LNCAP (cell line): Measurements from ENCODE around the gene STPG3.

Source experiments
- CTCF ChIP-seq: fragments of 450-650 bp; IDR thresholded peaks from 2 replicates; pipeline ENCODE4 v1.5.1; 2017; ENCODE audit warnings: mild to moderate bottlenecking

The STPG3 gene

GRCh38 chr9:137293482-137294090, 42.5 kb downstream of the STPG3 start:
- TF ChIP-seq CTCF = no peak

DNA sequence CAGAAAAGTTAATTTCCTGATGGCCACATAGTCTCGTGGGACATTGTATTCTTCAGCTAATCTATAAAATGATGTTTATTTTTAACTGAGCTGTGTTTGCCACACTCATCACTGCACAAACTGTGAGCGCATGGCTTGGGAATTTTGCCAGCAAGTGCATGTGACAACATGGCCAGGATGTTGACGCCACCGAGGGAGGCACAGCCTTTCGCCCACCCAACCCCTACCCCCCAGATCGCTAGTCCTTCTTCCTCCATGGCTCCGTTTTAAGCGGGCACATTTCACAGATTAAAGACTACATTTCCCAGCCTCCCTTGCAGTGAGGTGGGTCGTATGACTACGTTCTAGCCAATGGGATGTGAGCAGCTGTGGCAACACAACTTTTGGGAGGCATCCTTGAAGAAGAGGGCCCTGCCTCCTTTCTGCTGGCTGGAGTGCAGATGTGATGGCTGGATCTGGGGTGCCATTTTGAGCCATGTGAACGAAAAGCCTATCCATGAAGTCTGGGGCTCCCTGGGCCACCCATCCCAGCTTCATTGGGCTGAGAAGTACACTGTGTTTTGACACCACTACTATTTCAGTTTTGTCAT, 43.1 kb downstream of the STPG3 start:
- no peak for TF ChIP-seq CTCF

DNA sequence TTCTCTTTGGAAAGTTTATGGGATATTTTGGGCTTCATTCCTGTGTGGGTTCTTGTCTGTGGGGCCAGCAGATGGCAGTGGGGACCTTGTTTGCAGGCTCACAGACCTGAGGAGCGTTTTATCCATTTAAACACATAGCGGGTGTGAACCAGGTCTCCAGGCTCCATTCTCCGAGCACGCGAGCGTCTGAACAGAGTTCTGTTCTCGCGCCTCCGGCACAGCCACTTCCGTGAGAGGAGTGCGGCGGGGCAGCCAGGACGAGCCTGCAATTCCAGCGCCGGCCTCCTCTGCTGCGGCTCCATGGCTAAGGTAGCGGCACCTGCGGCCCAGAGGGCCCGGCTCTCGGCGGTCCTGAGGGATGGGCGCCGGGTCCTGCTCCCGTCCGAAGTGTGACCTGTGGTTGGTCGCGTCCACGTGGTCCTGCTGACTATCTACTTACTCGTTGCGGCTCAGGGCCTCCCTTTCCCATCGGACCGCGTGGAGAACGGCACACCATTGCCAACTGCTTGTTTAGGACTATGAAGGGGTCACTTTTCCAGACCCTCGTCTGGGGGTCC, 43.7 kb downstream of the STPG3 start:
- TF ChIP-seq CTCF = no peak

DNA sequence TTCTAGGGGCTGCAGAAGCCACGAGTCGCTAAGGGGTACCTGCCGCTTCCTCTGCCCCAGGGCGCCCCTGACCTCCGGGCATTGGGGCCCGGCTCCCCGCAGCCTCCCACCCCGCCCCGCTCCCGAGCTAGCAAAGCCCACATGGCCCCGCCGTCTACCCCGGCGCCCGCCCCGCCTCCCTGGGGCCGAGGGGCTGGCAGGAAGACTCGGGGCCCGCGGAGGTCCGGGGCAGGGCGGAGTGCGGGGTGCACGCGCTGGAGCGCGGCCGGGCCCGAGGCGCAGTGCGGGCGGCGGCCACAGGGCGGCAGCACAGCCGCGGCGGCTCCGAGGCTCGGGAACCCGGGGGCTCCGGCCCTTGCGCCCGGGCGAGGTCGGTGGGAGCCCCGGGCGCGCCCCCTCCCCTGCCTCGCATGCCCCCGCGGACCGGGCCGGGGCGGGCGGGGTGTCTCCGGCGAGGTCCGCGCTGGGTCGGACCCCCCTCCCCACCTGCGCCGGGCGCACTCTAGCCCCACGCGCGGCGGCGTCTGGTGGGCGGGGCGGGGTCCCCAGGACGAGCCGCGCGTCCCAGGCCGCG, 44.2 kb downstream of the STPG3 start:
- peak; percentile 86 for TF ChIP-seq CTCF

DNA sequence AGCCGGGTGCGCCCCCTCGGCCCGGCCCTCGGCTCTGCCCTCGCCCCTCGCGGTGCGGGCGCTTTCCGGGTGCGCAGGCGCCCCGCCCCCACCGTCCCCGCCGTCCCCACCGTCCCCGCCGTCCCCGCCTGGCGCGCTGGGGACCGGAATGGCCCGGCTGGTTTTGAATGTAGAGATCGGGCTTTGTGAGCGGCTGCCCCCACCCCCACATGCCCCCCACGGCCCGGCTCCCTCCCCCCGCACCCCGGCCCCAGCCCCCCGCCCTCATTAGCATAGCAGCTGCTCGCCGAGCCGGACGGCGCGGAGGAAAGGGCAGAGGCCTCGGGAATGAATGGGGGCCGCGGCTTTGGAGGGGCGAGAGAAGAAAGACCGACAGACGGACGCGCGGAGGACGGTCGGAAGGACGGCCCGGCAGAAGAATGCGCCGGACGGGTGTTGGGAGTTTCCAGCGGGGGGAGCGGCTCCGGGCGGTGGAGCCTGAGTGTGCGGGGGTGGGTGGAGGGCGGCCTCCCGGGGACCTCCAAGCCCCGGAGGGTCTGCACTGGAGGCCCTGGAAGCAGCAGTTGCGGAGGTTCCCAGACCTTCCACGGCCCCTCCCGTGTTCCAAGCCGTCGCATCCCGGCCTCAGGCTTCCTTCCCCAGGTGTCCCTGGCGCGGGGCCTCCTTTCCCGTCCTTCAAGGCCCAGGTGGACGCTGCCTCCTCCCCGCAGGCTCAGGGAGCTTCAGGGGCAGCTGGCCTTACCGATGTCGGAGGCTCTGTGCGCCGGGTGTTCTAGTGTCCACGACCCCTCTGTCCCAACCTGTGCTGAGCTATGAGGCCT, 45.0 kb downstream of the STPG3 start:
- TF ChIP-seq CTCF = no peak

- TF ChIP-seq CTCF = no peak
These were observed 45.9 kb downstream of the STPG3 start for GRCh38 chr9:137296670-137297664.

DNA sequence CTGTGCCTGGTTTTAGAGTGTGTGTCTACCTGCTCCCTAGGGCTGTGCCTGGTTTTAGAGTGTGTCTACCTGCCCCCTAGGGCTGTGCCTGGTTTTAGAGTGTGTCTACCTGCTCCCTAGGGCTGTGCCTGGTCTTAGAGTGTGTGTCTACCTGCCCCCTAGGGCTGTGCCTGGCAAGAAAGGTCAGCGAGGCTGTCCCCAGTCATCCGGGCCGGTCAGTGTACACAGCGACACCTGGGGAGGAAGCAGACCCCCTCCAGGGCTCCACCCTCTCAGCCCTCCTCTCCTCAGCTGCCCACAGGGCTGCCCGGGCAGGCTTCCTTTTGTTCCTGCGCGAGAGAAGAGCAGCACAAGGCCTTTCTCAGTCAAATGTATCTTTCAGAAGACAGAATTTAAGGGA, 46.9 kb downstream of the STPG3 start:
- TF ChIP-seq CTCF = no peak
